WTC11 (cell line): ENCODE measurements around the gene CCDC9. TPM values are rescaled to one million over a fixed set of nuclear protein-coding genes. Genes with fewer than 3 reads are reported as not detected.

Source experiments
- ARID4B ChIP-seq: sonication (generic); formaldehyde crosslinking; IDR thresholded peaks from 2 replicates; pipeline ENCODE4 v1.8.0; 2023; ENCODE audit warnings: missing genetic modification reagents, mild to moderate bottlenecking, borderline replicate concordance
- ATF1 ChIP-seq: sonication (generic); formaldehyde crosslinking; IDR thresholded peaks from 2 replicates; pipeline ENCODE4 v1.8.1; 2023; ENCODE audit warnings: mild to moderate bottlenecking, moderate library complexity, missing genetic modification reagents
- CREM ChIP-seq: sonication (generic); formaldehyde crosslinking; IDR thresholded peaks from 2 replicates; pipeline ENCODE4 v1.8.1; 2022; ENCODE audit warnings: mild to moderate bottlenecking, missing genetic modification reagents, moderate library complexity
- E2F5 ChIP-seq: sonication (generic); formaldehyde crosslinking; IDR thresholded peaks from 2 replicates; pipeline ENCODE4 v1.8.1; 2022; ENCODE audit warnings: mild to moderate bottlenecking, moderate library complexity, missing genetic modification reagents
- FOXP1 ChIP-seq: sonication (generic); formaldehyde crosslinking; IDR thresholded peaks from 2 replicates; pipeline ENCODE4 v1.8.0; 2022; ENCODE audit warnings: missing genetic modification reagents, mild to moderate bottlenecking, moderate library complexity, borderline replicate concordance
- FOXP4 ChIP-seq: sonication (generic); formaldehyde crosslinking; IDR thresholded peaks from 2 replicates; pipeline ENCODE4 v1.8.0; 2022; ENCODE audit warnings: mild to moderate bottlenecking, missing genetic modification reagents
- GRHL2 ChIP-seq: fragments of 250-450 bp; sonication (Bioruptor Pico); IDR thresholded peaks from 2 replicates; pipeline ENCODE4 v1.8.0; 2022; ENCODE audit warnings: mild to moderate bottlenecking, moderate library complexity; ENCODE audit not compliant: insufficient replicate concordance, severe bottlenecking
- MAX ChIP-seq: sonication (generic); formaldehyde crosslinking; IDR thresholded peaks from 2 replicates; pipeline ENCODE4 v1.8.0; 2022; ENCODE audit warnings: mild to moderate bottlenecking, missing genetic modification reagents
- MYBL2 ChIP-seq: sonication (generic); formaldehyde crosslinking; IDR thresholded peaks from 2 replicates; pipeline ENCODE4 v1.8.1; 2023; ENCODE audit warnings: mild to moderate bottlenecking, moderate library complexity, missing genetic modification reagents
- NR1H2 ChIP-seq: sonication (generic); formaldehyde crosslinking; IDR thresholded peaks from 2 replicates; pipeline ENCODE4 v1.9.0; 2021; ENCODE audit warnings: mild to moderate bottlenecking, moderate library complexity, missing genetic modification reagents
- NR2C2 ChIP-seq: sonication (generic); formaldehyde crosslinking; IDR thresholded peaks from 2 replicates; pipeline ENCODE4 v1.8.0; 2022; ENCODE audit warnings: mild to moderate bottlenecking, missing genetic modification reagents
- PREB ChIP-seq: sonication (generic); formaldehyde crosslinking; IDR thresholded peaks from 2 replicates; pipeline ENCODE4 v1.8.1; 2022; ENCODE audit warnings: mild to moderate bottlenecking, missing genetic modification reagents, moderate library complexity, borderline replicate concordance
- SMAD3 ChIP-seq: sonication (generic); formaldehyde crosslinking; IDR thresholded peaks from 2 replicates; pipeline ENCODE4 v1.8.0; 2022; ENCODE audit warnings: missing genetic modification reagents, mild to moderate bottlenecking, borderline replicate concordance
- SMAD4 ChIP-seq: sonication (generic); formaldehyde crosslinking; IDR thresholded peaks from 2 replicates; pipeline ENCODE4 v1.8.0; 2022; ENCODE audit warnings: mild to moderate bottlenecking, missing genetic modification reagents
- TCF7 ChIP-seq: sonication (generic); formaldehyde crosslinking; IDR thresholded peaks from 2 replicates; pipeline ENCODE4 v1.8.0; 2022; ENCODE audit warnings: mild to moderate bottlenecking, low read depth, missing genetic modification reagents, moderate library complexity
- TEAD1 ChIP-seq: sonication (generic); formaldehyde crosslinking; IDR thresholded peaks from 2 replicates; pipeline ENCODE4 v1.8.0; 2022; ENCODE audit warnings: mild to moderate bottlenecking, missing genetic modification reagents
- TEAD4 ChIP-seq: sonication (generic); formaldehyde crosslinking; IDR thresholded peaks from 2 replicates; pipeline ENCODE4 v1.8.0; 2022; ENCODE audit warnings: mild to moderate bottlenecking, missing genetic modification reagents
- TP53 ChIP-seq: sonication (generic); formaldehyde crosslinking; IDR thresholded peaks from 2 replicates; pipeline ENCODE4 v1.8.1; 2023; ENCODE audit warnings: mild to moderate bottlenecking, missing genetic modification reagents
- ZBTB21 ChIP-seq: sonication (generic); formaldehyde crosslinking; IDR thresholded peaks from 2 replicates; pipeline ENCODE4 v1.8.1; 2023; ENCODE audit warnings: mild to moderate bottlenecking, missing genetic modification reagents, borderline replicate concordance
- ZNF281 ChIP-seq: sonication (generic); formaldehyde crosslinking; IDR thresholded peaks from 2 replicates; pipeline ENCODE4 v1.8.0; 2023; ENCODE audit warnings: mild to moderate bottlenecking, missing genetic modification reagents
- ZNF396 ChIP-seq: fragments of 250-450 bp; sonication (Bioruptor Pico); IDR thresholded peaks from 2 replicates; pipeline ENCODE4 v1.8.0; 2021; ENCODE audit warnings: mild to moderate bottlenecking, moderate library complexity, borderline replicate concordance
- ZNF416 ChIP-seq: fragments of 250-450 bp; sonication (Bioruptor Pico); IDR thresholded peaks from 2 replicates; pipeline ENCODE4 v1.9.0; 2021; ENCODE audit warnings: mild to moderate bottlenecking, inconsistent platforms
- total RNA-seq: library from RNA; stranded (reverse); gene quantifications from 3 replicates; pipeline ENCODE4 v1.2.3, GENCODE V29; 2021
- TF ChIP-seq, protein P1 (sequence below): sonication (generic); formaldehyde crosslinking; IDR thresholded peaks from 2 replicates; pipeline ENCODE4 v1.8.0; 2022; ENCODE audit warnings: missing genetic modification reagents

CCDC9 gene
- total RNA-seq, 1 experiment from 2014 or later: 37.7 TPM

GRCh38 chr19:47243776-47244547 is 12.4 kb upstream of the CCDC9 start (continued):
- peak; percentile 69; the same call in 1 of the 2 replicates for TF ChIP-seq CREM
- peak; percentile 88 for TF ChIP-seq MAX (CRISPR knock-in tag)
- TF ChIP-seq E2F5 (CRISPR knock-in tag): peak; percentile 67; the same call in 1 of the 2 replicates
- TF ChIP-seq, protein P1, sequence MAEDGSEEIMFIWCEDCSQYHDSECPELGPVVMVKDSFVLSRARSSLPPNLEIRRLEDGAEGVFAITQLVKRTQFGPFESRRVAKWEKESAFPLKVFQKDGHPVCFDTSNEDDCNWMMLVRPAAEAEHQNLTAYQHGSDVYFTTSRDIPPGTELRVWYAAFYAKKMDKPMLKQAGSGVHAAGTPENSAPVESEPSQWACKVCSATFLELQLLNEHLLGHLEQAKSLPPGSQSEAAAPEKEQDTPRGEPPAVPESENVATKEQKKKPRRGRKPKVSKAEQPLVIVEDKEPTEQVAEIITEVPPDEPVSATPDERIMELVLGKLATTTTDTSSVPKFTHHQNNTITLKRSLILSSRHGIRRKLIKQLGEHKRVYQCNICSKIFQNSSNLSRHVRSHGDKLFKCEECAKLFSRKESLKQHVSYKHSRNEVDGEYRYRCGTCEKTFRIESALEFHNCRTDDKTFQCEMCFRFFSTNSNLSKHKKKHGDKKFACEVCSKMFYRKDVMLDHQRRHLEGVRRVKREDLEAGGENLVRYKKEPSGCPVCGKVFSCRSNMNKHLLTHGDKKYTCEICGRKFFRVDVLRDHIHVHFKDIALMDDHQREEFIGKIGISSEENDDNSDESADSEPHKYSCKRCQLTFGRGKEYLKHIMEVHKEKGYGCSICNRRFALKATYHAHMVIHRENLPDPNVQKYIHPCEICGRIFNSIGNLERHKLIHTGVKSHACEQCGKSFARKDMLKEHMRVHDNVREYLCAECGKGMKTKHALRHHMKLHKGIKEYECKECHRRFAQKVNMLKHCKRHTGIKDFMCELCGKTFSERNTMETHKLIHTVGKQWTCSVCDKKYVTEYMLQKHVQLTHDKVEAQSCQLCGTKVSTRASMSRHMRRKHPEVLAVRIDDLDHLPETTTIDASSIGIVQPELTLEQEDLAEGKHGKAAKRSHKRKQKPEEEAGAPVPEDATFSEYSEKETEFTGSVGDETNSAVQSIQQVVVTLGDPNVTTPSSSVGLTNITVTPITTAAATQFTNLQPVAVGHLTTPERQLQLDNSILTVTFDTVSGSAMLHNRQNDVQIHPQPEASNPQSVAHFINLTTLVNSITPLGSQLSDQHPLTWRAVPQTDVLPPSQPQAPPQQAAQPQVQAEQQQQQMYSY (CRISPR knock-in tag): no peak
- no peak for TF ChIP-seq PREB (CRISPR knock-in tag)
- no peak for TF ChIP-seq NR2C2 (CRISPR knock-in tag)
- no peak for TF ChIP-seq ATF1
- TF ChIP-seq ZBTB21 (CRISPR knock-in tag): peak; percentile 67; the same call in 1 of the 2 replicates
- no peak for TF ChIP-seq ZNF281 (CRISPR knock-in tag)
- 0 out of 2 replicates have a peak, but pooled peaks have one; percentile 7 for TF ChIP-seq TCF7 (CRISPR knock-in tag)
- no peak for TF ChIP-seq SMAD3
- 0 out of 2 replicates have a peak, but pooled peaks have one; percentile 78 for TF ChIP-seq TP53 (CRISPR knock-in tag)
- no peak for TF ChIP-seq ARID4B
- TF ChIP-seq ZNF416 (CRISPR knock-in tag): no peak
- TF ChIP-seq FOXP4: no peak
- no peak for TF ChIP-seq GRHL2 (CRISPR knock-in tag)
- 0 out of 2 replicates have a peak, but pooled peaks have one; percentile 41 for TF ChIP-seq TEAD1 (CRISPR knock-in tag)
- no peak for TF ChIP-seq SMAD4 (CRISPR knock-in tag)
- TF ChIP-seq NR1H2 (CRISPR knock-in tag): no peak
- no peak for TF ChIP-seq TEAD4 (CRISPR knock-in tag)
- TF ChIP-seq FOXP1 (CRISPR knock-in tag): no peak; the same call in 1 of the 2 replicates
- TF ChIP-seq MYBL2: no peak
- no peak for TF ChIP-seq ZNF396
